HG03095 (cell line): ENCODE results near the gene SLC27A5.
"Not testable (repeated sequence)": the region's sequence is repeated elsewhere in the genome, so short reads cannot be mapped to it uniquely, and the experiment has no call there.

Experiments
- ATAC-seq: cut with Tn5 transposase; IDR thresholded peaks from one replicate; pipeline ENCODE4 v1.9.1; 2021; ENCODE audit warnings: moderate library complexity; ENCODE audit not compliant: unreplicated experiment

Gene SLC27A5

DNA sequence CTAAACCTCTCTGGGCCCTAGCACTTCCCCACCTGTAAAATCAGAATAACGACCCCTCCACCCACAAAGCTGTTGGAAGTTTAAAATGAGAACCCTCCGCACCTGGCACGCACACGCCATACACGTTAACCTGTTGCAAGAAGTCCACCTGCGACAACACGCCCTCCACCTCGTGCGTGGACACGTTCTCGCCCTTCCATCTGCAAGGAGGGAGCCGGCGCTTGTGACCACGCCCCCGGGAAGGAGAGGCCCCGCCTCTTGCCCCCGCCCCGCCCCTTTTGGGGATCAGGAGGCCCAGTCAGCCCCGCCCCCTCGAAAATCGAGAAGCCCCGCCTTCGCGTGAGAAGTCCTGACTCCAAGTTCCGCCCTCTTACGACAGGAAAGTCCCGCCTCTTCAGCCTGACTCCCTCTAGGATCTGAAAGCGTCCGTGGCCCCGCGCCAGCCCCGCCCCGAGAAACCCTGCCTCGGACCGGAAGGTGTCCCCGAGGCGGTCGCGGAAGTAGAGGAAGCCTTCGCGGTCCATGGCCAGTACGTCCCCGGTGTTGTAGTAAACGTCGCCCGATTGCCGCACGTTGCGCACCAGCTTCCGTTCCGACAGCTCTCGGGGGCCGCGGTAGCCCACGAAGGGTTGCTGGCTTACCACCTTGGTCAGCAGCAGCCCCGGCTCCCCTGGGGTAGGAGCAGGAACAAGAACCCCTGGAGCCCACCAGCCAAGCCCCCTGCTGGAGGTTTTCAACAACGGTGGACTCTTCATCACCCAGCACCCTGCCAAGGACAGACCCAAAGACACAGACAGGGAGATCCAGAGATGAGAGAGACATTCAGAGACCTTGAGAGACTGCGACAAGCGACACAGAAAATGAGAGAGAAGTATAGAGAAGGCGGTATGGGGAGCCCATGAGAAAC is 12.5 kb downstream of the SLC27A5 start:
- peak; percentile 86 for ATAC-seq

DNA sequence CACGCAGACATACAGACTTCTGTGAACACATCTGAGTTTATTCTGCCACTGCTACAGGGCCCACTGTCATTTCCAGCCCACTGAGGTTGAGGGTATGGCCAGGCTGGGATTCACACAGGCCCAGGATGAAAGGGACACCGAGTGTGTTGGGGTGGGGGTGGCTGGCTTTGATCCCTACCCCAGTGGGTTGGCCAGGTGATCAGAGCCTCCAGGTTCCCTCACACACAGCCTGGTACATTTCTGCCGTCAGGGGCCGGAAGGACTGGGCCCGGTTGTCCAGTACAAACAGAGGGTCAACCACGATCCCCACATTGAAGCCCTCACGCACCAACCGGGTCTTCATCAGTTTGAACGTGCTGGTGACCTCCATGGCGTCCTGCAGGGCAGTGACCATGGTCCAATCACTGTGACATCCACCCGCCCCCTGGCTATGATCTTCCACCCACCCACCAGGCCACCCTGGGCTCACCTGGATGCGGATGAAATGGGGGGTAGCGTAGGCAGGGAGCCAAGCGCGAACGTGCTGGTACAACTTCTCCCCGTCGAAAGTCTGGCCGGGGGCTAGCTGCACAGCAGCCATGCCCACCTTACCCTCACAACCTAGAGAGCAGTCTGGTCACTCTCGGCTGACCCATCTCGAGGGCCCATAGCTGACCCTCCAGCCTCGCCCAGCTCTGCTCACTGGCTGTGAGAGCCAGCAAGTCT is 13.3 kb downstream of the SLC27A5 start:
- ATAC-seq = no peak

DNA sequence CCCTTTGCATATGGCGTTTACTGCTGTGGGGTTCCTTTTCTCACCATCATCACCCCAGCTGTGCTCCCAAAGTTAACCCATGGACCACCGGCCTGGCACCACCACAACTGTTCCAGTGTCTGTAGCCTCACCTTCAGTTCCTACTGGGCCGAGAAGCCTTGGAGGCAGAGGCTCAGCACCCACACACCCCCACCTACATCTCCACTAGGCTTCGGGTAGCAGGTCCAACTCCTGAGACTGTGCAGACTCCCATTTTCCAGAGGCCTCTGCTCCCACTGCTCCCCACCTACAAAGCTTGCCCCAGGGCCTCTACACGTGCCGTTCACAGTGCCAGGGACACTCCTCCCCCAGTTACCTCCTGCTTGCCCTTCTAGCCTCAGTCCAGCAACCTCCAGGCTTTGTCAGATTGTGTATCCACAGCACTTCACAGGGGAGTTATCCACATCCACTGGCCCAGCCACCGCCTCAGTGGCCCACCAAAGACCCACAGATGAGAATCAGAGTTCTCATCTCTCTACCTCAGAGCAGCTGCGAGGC is 14.1 kb downstream of the SLC27A5 start:
- no peak for ATAC-seq

DNA sequence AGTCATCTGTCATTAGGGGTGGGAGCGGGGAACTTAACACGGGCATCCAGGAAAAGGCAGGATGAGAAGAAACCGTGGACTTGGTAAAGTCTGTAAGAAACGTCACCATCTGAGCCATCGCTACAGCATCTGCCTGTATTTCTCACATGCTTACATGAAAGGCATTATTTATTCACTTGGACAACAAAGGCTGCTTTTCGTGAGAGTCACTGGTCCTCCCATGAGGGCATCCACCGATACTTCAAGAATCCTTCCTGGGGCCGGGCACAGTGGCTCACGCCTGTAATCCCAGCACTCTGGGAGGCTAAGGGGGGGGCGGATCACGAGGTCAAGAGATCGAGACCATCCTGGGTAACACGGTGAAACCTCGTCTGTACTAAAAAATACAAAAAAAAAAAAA is 19.5 kb downstream of the SLC27A5 start:
- no peak for ATAC-seq

DNA sequence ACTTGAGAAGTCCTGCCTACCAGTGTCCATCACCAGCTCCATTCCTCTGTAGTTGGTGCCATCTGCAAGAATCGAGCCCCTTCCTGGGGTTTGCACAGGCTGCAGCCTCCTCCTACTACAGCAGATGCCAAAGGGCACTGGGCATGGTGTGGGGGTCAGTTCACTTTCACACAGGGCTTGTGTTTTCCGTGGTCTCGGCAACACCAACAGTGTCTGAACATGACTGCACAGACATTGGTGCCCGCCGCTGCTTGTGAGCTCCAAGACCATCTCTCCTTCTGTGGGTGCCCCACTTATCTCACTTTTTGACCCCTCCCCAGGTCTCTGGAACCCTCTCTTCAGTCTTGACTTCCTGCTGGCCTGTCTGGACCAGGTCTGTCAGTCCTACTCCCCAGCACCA is 20.4 kb downstream of the SLC27A5 start:
- ATAC-seq = no peak

DNA sequence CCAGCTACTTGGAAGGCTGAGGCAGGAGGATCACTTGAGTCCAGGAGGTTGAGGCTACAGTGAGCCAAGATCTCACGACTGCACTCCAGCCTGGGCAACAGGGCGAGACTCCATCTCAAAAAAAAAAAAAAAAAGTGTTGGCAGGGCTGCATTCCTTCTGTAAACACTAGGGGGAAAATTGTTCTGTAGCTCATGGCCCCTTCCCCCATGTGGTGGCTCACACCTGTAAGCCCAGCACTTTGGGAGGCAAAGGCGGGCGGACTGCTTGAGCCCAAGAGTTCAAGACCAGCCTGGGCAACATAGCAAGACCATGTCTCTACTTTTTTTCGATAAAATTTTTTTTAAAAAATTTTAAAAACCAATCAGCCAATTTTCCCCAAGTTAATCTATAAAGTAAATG is 27.4 kb downstream of the SLC27A5 start:
- not testable (repeated sequence) for ATAC-seq

DNA sequence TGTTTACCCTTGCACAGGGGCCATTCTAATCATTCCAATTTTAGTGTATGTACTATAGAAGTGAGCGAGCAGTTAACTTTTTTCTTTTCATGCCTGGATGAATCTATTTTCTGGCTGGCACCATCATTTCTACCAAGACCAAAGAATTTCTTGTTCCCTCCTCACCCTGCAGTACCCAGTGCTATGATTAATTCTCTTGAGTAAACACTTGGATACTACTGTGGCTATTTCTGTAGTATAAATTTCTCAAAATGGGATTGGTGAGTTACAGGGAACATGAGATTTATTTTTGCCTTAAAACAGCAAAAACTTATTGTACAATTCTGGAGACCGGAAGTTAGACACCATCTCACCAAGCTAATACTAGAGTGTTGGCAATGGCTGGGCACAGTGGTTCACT is 28.0 kb downstream of the SLC27A5 start:
- no peak for ATAC-seq

DNA sequence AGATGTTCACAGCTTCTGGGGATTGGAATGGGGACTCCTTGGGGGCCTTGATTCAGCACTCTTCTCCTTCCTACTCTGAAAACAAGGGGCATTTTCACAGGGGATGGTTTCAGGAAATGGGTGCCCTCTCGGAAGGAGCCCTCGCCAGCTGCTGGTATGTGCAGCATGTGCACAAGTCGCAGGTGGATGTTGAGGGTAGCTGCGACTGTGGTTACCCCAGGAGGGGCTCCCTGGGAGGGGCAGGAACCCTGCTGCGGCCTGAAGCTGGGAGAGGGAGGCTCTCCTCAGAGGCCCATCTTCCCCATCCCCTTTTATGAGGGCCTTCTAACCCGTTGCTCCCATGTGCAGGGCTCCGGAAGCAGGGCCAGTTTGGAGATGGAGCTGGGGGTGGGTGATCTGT is 29.4 kb downstream of the SLC27A5 start:
- no peak for ATAC-seq

DNA sequence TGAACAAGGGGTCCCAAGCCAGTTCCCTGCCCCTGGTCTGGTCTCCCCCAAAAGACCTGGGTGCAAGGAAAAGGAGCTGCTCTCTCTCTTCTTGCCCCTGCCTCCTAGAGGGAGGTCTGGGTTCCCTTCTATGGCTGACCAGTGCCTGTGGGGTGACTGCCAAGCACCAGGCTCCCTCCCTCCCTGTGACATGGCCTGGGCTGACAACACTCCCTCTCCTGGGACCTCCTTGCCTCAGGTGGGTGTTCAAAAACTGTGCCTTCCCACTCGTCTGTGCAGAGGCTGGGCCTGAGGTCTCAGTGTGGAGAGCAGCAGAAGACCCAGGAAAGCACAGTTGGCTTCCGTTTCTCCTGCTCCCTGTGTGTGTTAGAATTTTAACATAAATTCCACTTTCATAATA is 31.0 kb downstream of the SLC27A5 start:
- no peak for ATAC-seq

DNA sequence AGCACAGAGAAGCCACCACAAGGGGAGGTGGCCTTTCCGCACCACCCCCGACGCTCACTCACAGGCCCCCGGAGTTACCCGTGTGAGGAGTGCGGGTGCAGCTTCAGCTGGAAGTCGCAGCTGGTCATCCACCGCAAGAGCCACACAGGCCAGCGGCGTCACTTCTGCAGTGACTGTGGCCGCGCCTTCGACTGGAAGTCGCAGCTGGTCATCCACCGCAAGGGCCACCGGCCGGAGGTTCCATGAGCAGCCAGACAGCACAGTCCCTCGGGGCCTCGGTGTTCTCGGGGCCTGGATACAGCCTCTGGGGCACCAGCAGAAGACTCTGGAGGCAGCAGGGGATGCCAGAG is 31.3 kb downstream of the SLC27A5 start:
- no peak for ATAC-seq

DNA sequence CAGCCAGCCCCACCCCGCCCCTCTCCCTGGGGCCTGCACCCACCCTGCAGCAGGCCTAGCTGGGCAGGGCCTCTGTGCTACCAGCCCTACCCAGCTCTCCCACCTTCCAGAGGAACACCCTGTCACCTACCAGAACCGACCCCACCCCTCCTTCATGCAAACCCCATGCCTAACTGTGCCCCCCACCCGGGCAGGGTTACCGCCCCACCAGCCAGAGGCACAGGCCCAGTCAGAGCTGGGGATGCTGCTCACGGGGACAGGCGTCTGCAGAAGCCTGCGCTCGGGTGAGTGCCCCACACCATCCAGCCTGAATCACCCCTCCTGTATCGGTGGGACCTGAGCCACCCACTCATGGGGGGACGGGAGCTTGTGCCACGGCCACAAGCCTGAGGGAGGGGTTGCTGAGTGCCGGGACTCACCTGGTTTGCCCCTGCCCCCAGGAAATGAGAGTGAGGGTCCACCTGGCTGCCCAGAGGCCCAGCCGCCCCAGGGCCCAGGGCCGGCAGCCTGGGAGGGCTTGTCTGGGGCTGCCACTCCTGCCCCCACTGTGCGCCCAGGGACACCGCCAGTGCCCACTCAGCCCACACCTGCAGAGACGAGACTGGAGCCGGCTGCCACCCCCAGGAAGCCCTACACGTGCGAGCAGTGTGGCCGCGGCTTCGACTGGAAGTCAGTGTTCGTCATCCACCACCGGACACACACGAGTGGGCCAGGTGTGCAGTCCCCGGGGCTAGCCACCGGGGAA is 31.9 kb downstream of the SLC27A5 start:
- ATAC-seq = no peak

DNA sequence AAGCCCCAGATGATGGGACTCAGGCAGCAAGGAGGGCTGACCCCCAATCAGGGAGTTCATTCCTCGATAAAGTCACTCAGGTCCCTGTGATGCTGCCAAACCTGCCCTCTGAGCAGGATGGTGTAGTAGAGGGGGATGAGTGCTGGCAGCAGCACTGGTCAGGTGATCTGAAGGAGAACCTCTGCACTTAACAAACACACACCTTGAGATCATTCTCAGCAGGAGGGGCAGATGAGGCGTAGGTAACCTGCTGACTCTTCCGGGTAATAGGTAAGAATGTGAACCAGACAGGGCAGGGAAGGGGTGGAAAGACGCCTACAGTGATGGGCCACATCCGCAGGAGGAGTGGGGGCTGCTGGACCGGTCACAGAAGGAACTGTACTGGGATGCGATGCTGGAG is 32.5 kb downstream of the SLC27A5 start:
- ATAC-seq = no peak

DNA sequence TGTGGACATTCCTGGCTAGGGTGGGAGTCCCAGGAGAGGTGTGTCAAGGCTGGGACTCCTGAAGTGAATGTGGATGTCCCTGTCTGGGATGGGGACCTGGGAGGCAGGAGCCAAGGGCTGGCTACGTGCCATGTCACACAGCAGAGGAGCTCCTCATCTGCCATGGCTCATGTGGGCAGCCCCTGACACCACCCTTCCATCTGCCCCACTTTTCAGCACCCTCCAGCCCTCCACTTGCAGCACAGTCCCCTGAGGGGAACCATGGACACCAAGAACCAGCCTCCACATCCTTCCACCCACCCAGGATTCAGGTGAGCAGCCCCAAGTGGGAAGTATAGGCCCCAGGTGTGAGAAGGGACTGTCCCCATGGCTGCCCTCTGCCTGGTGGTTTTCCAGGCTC is 33.9 kb downstream of the SLC27A5 start:
- ATAC-seq = no peak

DNA sequence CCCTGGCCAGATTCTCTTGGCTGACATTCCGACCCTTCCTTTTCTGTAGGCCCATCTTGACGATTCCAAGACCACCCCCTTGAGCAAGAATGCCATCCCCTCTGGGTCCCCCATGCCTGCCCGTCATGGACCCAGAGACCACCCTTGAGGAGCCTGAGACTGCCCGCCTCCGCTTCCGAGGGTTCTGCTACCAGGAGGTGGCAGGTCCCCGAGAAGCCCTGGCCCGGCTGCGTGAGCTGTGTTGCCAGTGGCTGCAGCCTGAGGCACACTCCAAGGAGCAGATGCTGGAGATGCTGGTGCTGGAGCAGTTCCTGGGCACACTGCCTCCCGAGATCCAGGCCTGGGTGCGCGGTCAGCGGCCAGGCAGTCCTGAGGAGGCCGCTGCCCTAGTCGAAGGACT is 34.7 kb downstream of the SLC27A5 start:
- no peak for ATAC-seq

DNA sequence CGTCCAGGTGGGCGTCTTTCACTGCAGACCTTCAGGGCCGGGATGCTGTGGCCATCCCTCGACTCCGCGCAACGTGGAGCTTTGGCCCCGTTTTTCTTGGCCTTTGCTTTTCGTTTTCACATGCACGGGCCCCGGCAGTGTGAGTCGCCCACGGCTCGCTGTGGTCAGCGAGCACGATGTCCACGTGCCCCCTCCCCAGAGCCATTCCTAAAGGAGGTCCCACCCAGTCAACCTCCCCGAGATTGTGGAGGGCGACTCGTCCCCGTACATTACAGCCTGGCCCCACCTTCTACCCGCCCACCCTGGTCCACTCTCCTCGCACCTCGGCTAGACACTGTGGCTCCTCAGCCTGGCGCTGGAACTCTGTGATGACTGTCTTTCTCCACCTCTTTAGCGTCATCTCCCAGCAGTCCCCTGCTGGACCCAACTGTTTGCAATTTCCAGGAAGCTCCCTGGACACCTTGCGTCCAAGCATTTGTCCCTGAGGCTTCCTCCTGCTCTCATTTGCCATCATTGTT is 35.2 kb downstream of the SLC27A5 start:
- ATAC-seq = no peak

DNA sequence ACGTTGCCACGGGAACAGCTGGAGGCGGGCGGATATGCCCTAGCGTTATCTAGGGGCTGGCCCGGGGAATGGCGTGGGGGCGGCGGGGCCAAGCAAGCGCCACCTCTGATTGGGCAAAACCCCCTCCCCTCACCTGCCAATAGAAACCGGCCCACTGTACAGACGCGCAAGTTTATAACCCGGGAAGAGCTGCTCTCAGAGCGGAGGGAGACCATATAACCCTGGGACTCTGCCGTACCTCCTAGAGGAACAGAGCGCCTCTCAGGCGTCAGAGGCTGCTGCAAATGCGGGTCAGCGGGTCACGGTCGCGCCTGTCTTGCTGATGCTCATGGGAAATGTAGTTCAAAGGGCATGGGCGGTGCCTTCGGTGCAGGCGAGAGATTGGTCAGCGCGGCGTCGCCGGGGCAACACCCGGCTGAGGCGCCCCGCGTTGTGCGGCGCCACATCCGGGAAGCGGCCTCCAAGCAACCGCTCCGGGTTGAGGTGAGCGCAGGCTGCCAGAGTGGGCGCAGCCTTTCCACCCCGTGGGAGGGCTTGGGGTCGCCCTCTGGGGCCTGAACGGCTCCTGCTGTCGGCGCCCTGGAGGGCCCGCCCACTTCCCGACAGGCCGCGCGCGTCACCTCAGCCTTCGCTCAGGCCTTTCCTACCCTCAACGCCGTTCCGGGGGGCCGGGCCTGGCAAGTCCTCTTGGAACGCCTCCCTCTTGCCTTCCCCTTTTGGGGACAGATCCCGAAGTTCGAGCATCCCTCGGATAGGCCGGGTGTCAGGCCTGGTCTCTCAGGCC is 35.9 kb downstream of the SLC27A5 start, which contains the start of gene ZNF446:
TSS of gene ZNF446 (plus strand) at position 639 of the 784 bp plus-strand sequence. CDS start 867 bp downstream, outside the sequence.
- peak; percentile 74 for ATAC-seq

DNA sequence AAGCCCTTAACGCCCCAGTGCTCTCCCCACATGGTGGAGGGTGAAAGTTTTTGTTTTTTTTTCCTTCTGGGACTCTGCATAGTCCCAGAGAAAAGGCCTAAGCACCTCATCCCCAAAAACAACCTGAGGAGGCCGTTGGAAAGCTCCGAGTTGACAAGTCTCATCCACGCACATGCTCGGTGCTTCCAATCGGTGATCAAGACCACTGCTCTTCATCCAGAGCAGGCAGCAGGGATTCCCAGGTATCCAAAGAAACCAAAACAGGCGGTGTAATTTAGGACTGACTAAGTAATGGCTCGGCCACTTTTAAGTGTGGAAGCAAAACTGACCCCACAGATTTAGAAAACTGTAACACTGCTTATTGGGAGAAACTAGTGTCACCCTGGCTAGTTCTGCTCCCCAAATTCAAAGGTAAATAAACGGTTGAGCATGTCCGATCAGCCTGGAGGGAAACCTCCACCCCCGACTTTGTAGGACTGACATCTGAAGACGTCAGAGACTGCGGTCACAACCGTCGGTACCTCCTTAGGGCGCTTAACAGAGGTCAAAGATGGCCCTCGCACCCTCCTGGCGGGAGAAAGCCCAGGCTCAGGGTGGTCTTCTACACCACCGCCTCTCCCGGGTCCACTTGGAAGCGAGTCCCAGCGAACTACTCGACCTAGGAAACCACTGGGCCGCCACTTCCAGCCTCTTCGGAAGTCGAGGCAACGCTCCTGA is 36.6 kb downstream of the SLC27A5 start:
- ATAC-seq = no peak

DNA sequence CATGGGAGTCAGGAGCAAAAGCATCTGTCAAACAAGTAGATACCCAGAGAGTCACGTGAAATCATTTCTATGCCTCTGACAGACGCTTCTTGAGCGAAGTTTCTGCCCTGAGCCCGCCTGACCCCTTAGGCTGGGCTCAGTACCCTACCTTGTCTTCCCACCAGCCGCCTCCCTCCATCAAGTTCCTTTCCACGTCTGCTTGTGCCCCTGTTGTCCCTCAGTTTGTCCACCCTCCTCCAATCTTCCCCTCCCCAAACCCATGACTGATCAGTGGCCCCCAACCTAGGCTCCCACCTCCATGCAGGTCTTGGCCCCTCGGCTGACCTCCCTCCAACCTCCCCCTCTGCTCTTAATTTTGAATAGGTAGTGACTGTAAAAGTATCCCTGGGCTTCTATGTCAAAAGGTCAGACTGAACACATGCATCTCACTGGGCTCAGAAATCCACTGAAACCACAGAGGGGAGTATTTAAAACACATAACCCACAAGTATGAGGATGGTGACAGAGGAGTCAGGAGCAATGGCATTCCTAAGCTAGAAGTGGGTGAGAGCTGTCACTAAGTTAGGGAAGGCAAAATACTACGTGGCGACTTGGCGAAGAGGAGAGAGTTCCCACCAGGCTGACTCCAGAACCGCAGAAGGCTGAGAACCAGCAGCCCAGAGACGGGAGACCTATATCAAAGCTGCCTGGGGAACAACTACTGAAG is 37.3 kb downstream of the SLC27A5 start:
- no peak for ATAC-seq

DNA sequence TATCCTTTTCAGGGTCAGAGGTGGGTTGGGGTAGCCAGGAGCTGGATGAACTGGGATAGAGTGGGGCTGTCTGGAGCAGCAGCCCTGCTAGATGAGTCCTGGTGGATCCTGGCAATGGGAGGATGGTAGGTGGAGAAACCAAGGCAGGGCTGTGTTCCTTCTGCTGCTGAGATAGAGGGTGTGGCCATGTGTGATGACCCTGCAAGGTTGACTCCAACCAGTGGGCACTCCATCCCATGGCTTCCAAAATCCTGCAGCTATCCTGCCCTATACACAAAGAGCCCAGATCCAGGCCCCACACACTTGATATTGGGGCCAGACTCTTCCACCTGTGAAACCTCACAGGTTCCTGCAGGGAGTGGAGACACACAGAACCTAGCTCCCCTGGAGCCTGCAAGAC is 38.0 kb downstream of the SLC27A5 start:
- ATAC-seq = no peak
